Esophagus muscularis mucosa (tissue), 4 donors: ENCODE data around the gene RBBP4. TPM values are rescaled to one million over a fixed set of nuclear protein-coding genes. Genes with fewer than 3 reads are reported as not detected.
"Not testable (repeated sequence)": the region's sequence is repeated elsewhere in the genome, so short reads cannot be mapped to it uniquely, and the experiment has no call there.

ENCODE experiments used
- DNase-seq: peaks from one replicate; pipeline ENCODE4 v3.0.0-alpha.2; 2017; ENCODE audit errors: extremely low spot score
- H3K27ac ChIP-seq, 4 donors: fragments of 200-600 bp; sonication (generic); replicated peaks in 1 of 4; 1 replicate in 3 of 4; 2 replicates in 1 of 4; pipeline ENCODE4 v1.5.1; 2016 to 2019; ENCODE audit warnings: mild to moderate bottlenecking in 1 of 4
- H3K27me3 ChIP-seq, 4 donors: fragments of 200-600 bp; sonication (generic); one replicate each; pipeline versions ENCODE4 v1.5.1 to v1.6.0; 2016 to 2019
- H3K36me3 ChIP-seq, 4 donors: fragments of 200-600 bp; sonication (generic); one replicate each; pipeline ENCODE4 v1.5.1; 2016 to 2019
- H3K4me1 ChIP-seq, 4 donors: fragments of 200-600 bp; sonication (generic); one replicate each; pipeline ENCODE4 v1.5.1; 2016 to 2019
- H3K4me3 ChIP-seq, 4 donors: fragments of 200-600 bp; sonication (generic); 1 replicate in 2 of 4; 2 replicates in 2 of 4; pipeline ENCODE4 v1.5.1; 2016 to 2019; ENCODE audit warnings: mild to moderate bottlenecking in 4 of 4, moderate library complexity in 1 of 4
- H3K9me3 ChIP-seq, 4 donors: fragments of 200-600 bp; sonication (generic); 1 replicate in 3 of 4; 2 replicates in 1 of 4; pipeline ENCODE4 v1.5.1; 2016 to 2019
- CTCF ChIP-seq, 3 experiments: fragments of 200-600 bp in 2 of 3; fragments of 450-650 bp in 1 of 3; sonication (generic) in 2 of 3; IDR thresholded peaks; one replicate each; pipeline ENCODE4 v1.5.1; 2017 to 2019; ENCODE audit warnings: antibody characterized with exemption in 3 of 3, mild to moderate bottlenecking in 2 of 3, moderate library complexity in 1 of 3
- EP300 ChIP-seq: sonication (generic); formaldehyde crosslinking; IDR thresholded peaks from one replicate; pipeline ENCODE4 v1.6.1; 2017; ENCODE audit warnings: antibody characterized with exemption
- POLR2A ChIP-seq: fragments of 450-650 bp; IDR thresholded peaks from one replicate; pipeline ENCODE4 v1.6.1; 2017; ENCODE audit warnings: antibody characterized with exemption, moderate library complexity, mild to moderate bottlenecking, low read depth
- POLR2AphosphoS5 ChIP-seq, 2 donors: sonication (generic); formaldehyde crosslinking; IDR thresholded peaks; one replicate each; pipeline ENCODE4 v1.6.1; 2017; ENCODE audit warnings: antibody characterized with exemption in 2 of 2
- WGBS: methylation state at CpG from one replicate; pipeline ENCODE4 v1.1.5; 2018; 5-methylcytosine and 5-hydroxymethylcytosine counted together
- intact Hi-C: fragments of 100-400 bp; cut with DNase I; formaldehyde crosslinking; loops from one replicate; pipeline ENCODE4 v1.15.1; 2023
- total RNA-seq, 4 donors: library from RNA; depleted of rRNA; stranded (reverse); fragments of >200 nt; gene quantifications; one replicate each; pipeline versions ENCODE4 v1.1.0 to v1.2.1, GENCODE V29; 2016

RBBP4 gene
- total RNA-seq, 4 donors from 2014 or later: 83.0 to 98.8 (median 92.2) TPM

DNA sequence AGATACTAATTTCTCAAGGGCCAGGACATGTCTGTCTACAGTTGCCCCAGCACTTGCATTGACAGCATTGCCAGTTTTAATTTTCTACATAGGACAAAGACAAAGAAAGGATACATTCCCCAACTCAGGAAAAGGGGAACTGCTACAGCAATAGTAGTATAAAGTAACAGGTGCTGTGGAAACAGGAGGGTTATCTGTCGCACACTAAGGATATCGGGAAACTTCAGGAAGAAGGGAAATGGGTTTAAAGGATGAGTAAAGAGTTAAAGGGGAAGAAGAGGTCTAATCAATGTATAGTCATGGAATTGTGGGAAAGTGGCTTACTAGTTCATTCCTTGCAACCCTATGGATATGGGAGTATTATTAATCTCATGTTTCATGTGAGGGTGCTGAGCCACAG, 35.4 kb downstream of the RBBP4 start:
- 98% methylated on average over 2 of the region's 2 CpGs for WGBS
- H3K4me1 ChIP-seq: peaks cover 23 to 99% (median 95%) of the 10 kb centered on the region in 4 donors
- peaks cover 0 to 59% (median 41%) of the 10 kb centered on the region in 4 donors for H3K36me3 ChIP-seq
- DNase-seq: no peak
- H3K4me3 ChIP-seq: no peak overlapping the region
- no peaks in the 10 kb centered on the region for H3K9me3 ChIP-seq
- no peaks in the 10 kb centered on the region for H3K27me3 ChIP-seq
- H3K27ac ChIP-seq: peak overlapping the region; percentile 75 to 98 (median 78)
- TF ChIP-seq CTCF (IDR thresholded peaks at IDR 0.05) (no peak), POLR2A (no peak), POLR2AphosphoS5 (IDR thresholded peaks at IDR 0.05) (no peak), EP300 (no peak)
- intact Hi-C loops: no loop called here

DNA sequence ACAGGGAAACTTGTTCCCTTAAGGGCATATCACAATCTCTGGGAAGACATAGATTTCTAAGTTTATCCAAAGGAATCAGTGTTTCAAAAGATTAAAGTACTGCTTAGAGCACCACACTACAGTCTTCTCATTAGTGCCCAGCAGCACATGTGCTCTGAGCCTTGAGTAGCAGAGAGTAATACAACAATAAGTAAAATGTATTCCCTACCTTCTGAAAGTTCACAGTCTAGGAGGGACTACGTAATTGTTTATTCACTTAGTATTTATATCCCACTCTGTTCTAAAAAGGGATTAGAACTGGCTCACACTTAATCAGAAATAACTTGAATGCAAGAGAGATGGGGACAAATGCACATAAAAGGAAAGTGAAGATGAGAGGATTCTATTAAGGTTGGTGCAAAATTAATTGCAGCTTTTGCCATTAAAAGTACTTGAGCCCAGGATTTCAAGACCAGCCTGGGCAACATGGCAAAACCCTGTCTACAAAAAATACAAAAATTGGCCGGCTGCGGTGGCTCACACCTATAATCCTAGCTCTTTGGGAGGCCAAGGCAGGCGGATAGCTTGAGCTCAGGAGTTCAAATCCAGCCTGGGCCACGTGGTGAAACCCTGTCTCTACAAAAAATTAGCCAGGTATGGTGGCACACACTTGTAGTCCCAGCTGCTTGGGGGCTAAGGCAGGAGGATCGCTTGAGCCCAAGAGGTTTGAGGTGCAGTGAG, 42.6 kb downstream of the RBBP4 start:
- no peak for TF ChIP-seq POLR2A
- TF ChIP-seq POLR2AphosphoS5 (IDR thresholded peaks at IDR 0.05): peak; percentile 6 to 70
- no peak for TF ChIP-seq CTCF (IDR thresholded peaks at IDR 0.05)
- TF ChIP-seq EP300: no peak
- intact Hi-C loops: no loop called here
- H3K27ac ChIP-seq: peak overlapping the region; percentile 81 to 98 (median 96)
- H3K9me3 ChIP-seq: no peaks in the 10 kb centered on the region
- no peak for DNase-seq
- 75% methylated on average over 6 of the region's 6 CpGs for WGBS
- peaks cover 26 to 98% (median 84%) of the 10 kb centered on the region in 4 donors for H3K4me1 ChIP-seq
- H3K27me3 ChIP-seq: no peaks in the 10 kb centered on the region
- peaks cover 4 to 54% (median 25%) of the 10 kb centered on the region in 4 donors for H3K36me3 ChIP-seq
- peak overlapping the region in 2 of 4 donors; percentile 7 to 18 for H3K4me3 ChIP-seq

- Histone ChIP-seq H3K4me1 (peaks cover 26 to 98% (median 87%) of the 10 kb centered on the region in 4 donors), H3K27ac (peak overlapping the region; percentile 81 to 98 (median 96)), H3K36me3 (peaks cover 4 to 44% (median 25%) of the 10 kb centered on the region in 4 donors), H3K4me3 (peak overlapping the region in 2 of 4 donors; percentile 16 to 21), H3K9me3 (no peaks in the 10 kb centered on the region), H3K27me3 (no peaks in the 10 kb centered on the region)
- 47% methylated on average over 15 of the region's 17 CpGs for WGBS
- intact Hi-C loops: no loop called here
- DNase-seq: no peak
- no peak for TF ChIP-seq EP300
- no peak for TF ChIP-seq POLR2A
These were observed 44.3 kb downstream of the RBBP4 start for GRCh38 chr1:32695098-32695904.

GRCh38 chr1:32696041-32696440, 45.0 kb downstream of the RBBP4 start:
- peaks cover 4 to 38% (median 22%) of the 10 kb centered on the region in 4 donors for H3K36me3 ChIP-seq
- intact Hi-C loops: no loop called here
- no peak for TF ChIP-seq POLR2AphosphoS5 (IDR thresholded peaks at IDR 0.05)
- TF ChIP-seq CTCF (IDR thresholded peaks at IDR 0.05): no peak
- TF ChIP-seq POLR2A: no peak
- no peak for TF ChIP-seq EP300
- H3K27me3 ChIP-seq: no peaks in the 10 kb centered on the region
- peaks cover 26 to 98% (median 87%) of the 10 kb centered on the region in 4 donors for H3K4me1 ChIP-seq
- no peaks in the 10 kb centered on the region for H3K9me3 ChIP-seq
- H3K4me3 ChIP-seq: no peak overlapping the region
- WGBS: 85% methylated on average over 9 of the region's 9 CpGs
- DNase-seq: no peak
- peak overlapping the region; percentile 81 to 98 (median 96) for H3K27ac ChIP-seq

DNA sequence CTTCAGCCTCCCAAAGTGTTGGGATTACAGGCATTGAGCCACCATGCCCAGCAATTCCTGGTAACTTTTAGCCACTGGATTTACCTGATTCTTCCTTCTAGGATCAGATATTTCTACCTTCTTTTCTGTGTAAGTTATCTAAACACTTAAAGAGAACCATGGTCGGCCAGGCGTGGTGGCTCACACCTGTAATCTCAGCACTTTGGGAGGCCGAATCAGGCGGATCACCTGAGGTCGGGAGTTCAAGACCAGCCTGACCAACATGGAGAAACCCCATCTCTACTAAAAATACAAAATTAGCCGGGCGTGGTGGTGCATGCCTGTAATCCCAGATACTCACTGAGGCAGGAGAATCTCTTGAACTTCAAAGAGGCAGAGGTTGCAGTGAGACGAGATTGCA, 46.0 kb downstream of the RBBP4 start:
- intact Hi-C loops, H3K27me3 ChIP-seq, DNase-seq, H3K9me3 ChIP-seq, H3K4me3 ChIP-seq: not testable (repeated sequence)
- 96% methylated on average over 8 of the region's 8 CpGs for WGBS
- Histone ChIP-seq H3K27ac (peak overlapping the region; percentile 81 to 98 (median 96)), H3K4me1 (peaks cover 36 to 98% (median 88%) of the 10 kb centered on the region in 4 donors), H3K36me3 (peaks cover 4 to 33% (median 17%) of the 10 kb centered on the region in 4 donors)
